IMR-90 (cell line): ENCODE data around the gene LCP1. TPM values are rescaled to one million over a fixed set of nuclear protein-coding genes. Genes with fewer than 3 reads are reported as not detected.

Source experiments
- ATAC-seq: fragments of 200-7000 bp; cut with Tn5 transposase; 2 replicates; pipeline ENCODE4 v1.9.1; 2020; ENCODE audit warnings: low read depth, mild to moderate bottlenecking, moderate library complexity
- BruUV-seq: library from RNA; stranded (reverse); fragments of 400-500 nt; replicated peaks from 2 replicates; lab custom pipeline; 2021; lab: Mats Ljungman, UMichigan
- CTCF ChIA-PET: fragments of 300-600 bp; formaldehyde crosslinking; extraction: SDS; loops from one replicate; lab custom pipeline; 2021; ENCODE audit warnings: antibody characterized with exemption; lab: Yijun Ruan, JAX
- POLR2A ChIA-PET: fragments of 300-600 bp; sonication (Branson Sonifier 250); formaldehyde crosslinking; loops from one replicate; lab custom pipeline; 2022; ENCODE audit warnings: antibody characterized with exemption; ENCODE audit not compliant: unreplicated experiment; lab: Charles Lee
- DNase-seq: peaks from one replicate; pipeline ENCODE4 v3.0.0; 2013
- H2AFZ ChIP-seq: replicated peaks from 2 replicates; pipeline ENCODE3; 2013; ENCODE audit warnings: low read length, mild to moderate bottlenecking; ENCODE audit not compliant: poor library complexity
- H2AK5ac ChIP-seq: 2 replicates; pipeline ENCODE4 v1.6.1; 2013; ENCODE audit warnings: low read depth, low read length, inconsistent platforms
- H2AK9ac ChIP-seq: replicated peaks from 2 replicates; pipeline ENCODE3; 2013; ENCODE audit warnings: mild to moderate bottlenecking, low read depth, low read length, moderate library complexity; ENCODE audit not compliant: poor library complexity
- H2BK120ac ChIP-seq: 2 replicates; pipeline ENCODE4 v1.6.1; 2013; ENCODE audit warnings: low read depth, low read length, inconsistent platforms
- H2BK15ac ChIP-seq: 3 replicates; pipeline ENCODE4 v1.6.1; 2013; ENCODE audit warnings: low read depth, low read length, inconsistent platforms
- H2BK20ac ChIP-seq: 2 replicates; pipeline ENCODE4 v1.6.1; 2013; ENCODE audit warnings: low read depth, mild to moderate bottlenecking, inconsistent platforms, low read length, moderate library complexity
- H2BK5ac ChIP-seq: 2 replicates; pipeline ENCODE4 v1.6.1; 2013; ENCODE audit warnings: mild to moderate bottlenecking, low read depth, low read length, inconsistent platforms; ENCODE audit not compliant: poor library complexity, severe bottlenecking
- H3K14ac ChIP-seq: replicated peaks from 2 replicates; pipeline ENCODE4 v1.6.1; 2013; ENCODE audit warnings: low read depth, low read length, inconsistent platforms
- H3K18ac ChIP-seq: 2 replicates; pipeline ENCODE4 v1.6.1; 2013; ENCODE audit warnings: low read depth, low read length, control low read depth
- H3K23ac ChIP-seq: 2 replicates; pipeline ENCODE4 v1.6.1; 2013; ENCODE audit warnings: low read depth, low read length, inconsistent platforms
- H3K27ac ChIP-seq: 2 replicates; pipeline ENCODE4 v1.5.1; 2013; ENCODE audit warnings: mild to moderate bottlenecking, control low read depth, low read length; ENCODE audit not compliant: insufficient read depth
- H3K27me3 ChIP-seq: 2 replicates; pipeline ENCODE4 v1.6.1; 2013; ENCODE audit warnings: low read length; ENCODE audit not compliant: control insufficient read depth, insufficient read depth
- H3K36me3 ChIP-seq: 2 replicates; pipeline ENCODE4 v1.6.1; 2013; ENCODE audit warnings: low read length, mixed read lengths; ENCODE audit not compliant: control insufficient read depth, insufficient read depth
- H3K4ac ChIP-seq: 2 replicates; pipeline ENCODE4 v1.6.1; 2013; ENCODE audit warnings: low read depth, low read length, inconsistent platforms
- H3K4me1 ChIP-seq: 2 replicates; pipeline ENCODE4 v1.6.1; 2013; ENCODE audit warnings: low read length, mixed read lengths; ENCODE audit not compliant: control insufficient read depth, insufficient read depth
- H3K4me2 ChIP-seq: 2 replicates; pipeline ENCODE4 v1.6.1; 2013; ENCODE audit warnings: low read depth, mild to moderate bottlenecking, control low read depth, low read length, moderate library complexity
- H3K4me3 ChIP-seq: 2 replicates; pipeline ENCODE4 v1.5.1; 2013; ENCODE audit warnings: low read depth, mild to moderate bottlenecking, control low read depth, low read length, moderate library complexity; ENCODE audit not compliant: insufficient read depth
- H3K56ac ChIP-seq: 2 replicates; pipeline ENCODE4 v1.6.1; 2013; ENCODE audit warnings: low read length, inconsistent platforms; ENCODE audit not compliant: insufficient read depth; ENCODE audit errors: extremely low read depth
- H3K79me1 ChIP-seq, 2 experiments: 2 replicates each; pipeline ENCODE4 v1.6.1; 2013; ENCODE audit warnings: low read length in 2 of 2, inconsistent platforms in 1 of 2, low read depth in 1 of 2
- H3K9ac ChIP-seq: 2 replicates; pipeline ENCODE4 v1.6.1; 2013; ENCODE audit warnings: low read depth, low read length, control low read depth
- H3K9me1 ChIP-seq: 2 replicates; pipeline ENCODE4 v1.6.1; 2013; ENCODE audit warnings: low read length, inconsistent platforms; ENCODE audit not compliant: insufficient read depth
- H3K9me3 ChIP-seq: 2 replicates; pipeline ENCODE4 v1.6.1; 2013; ENCODE audit warnings: low read length; ENCODE audit not compliant: control insufficient read depth, insufficient read depth
- H4K20me1 ChIP-seq: 2 replicates; pipeline ENCODE4 v1.6.1; 2013; ENCODE audit warnings: low read length, inconsistent platforms; ENCODE audit not compliant: insufficient read depth
- H4K5ac ChIP-seq: 2 replicates; pipeline ENCODE4 v1.6.1; 2013; ENCODE audit warnings: mild to moderate bottlenecking, low read depth, low read length, control low read depth
- H4K8ac ChIP-seq, 2 experiments: 2 replicates each; pipeline ENCODE4 v1.6.1; 2013; ENCODE audit warnings: low read depth in 2 of 2, low read length in 2 of 2, control low read depth in 1 of 2, inconsistent platforms in 1 of 2
- H4K91ac ChIP-seq: 2 replicates; pipeline ENCODE4 v1.6.1; 2013; ENCODE audit warnings: low read depth, low read length, inconsistent platforms; ENCODE audit not compliant: insufficient read depth
- MAFK ChIP-seq: IDR thresholded peaks from 2 replicates; pipeline ENCODE4 v1.6.1; 2012; ENCODE audit warnings: low read depth, low read length, improper control_type of control experiment
- MXI1 ChIP-seq: IDR thresholded peaks from 2 replicates; pipeline ENCODE4 v1.6.1; 2012; ENCODE audit warnings: low read depth, mild to moderate bottlenecking, low read length, moderate library complexity, borderline replicate concordance
- NFE2L2 ChIP-seq: fragments of 150-350 bp; IDR thresholded peaks from 2 replicates; pipeline ENCODE4 v1.6.1; 2016; ENCODE audit warnings: low read depth, mild to moderate bottlenecking, low read length
- RAD21 ChIP-seq: IDR thresholded peaks from 2 replicates; pipeline ENCODE4 v1.6.1; 2012; ENCODE audit warnings: low read length, improper control_type of control experiment
- RCOR1 ChIP-seq: IDR thresholded peaks from 2 replicates; pipeline ENCODE4 v1.6.1; 2012; ENCODE audit warnings: mild to moderate bottlenecking, low read length, improper control_type of control experiment; ENCODE audit not compliant: insufficient replicate concordance
- SMC3 ChIP-seq: fragments of 150-350 bp; IDR thresholded peaks from 2 replicates; pipeline ENCODE4 v1.6.1; 2016; ENCODE audit warnings: low read depth, mild to moderate bottlenecking, antibody characterized with exemption, low read length, moderate library complexity
- WGBS, 2 experiments: methylation state at CpG; one replicate each; pipeline versions ENCODE4 v1.1.5 to v1.1.7; 2013; ENCODE audit warnings: missing lambda C conversion rate in 2 of 2; ENCODE audit not compliant: insufficient read length in 1 of 2; ENCODE audit errors: extremely low coverage in 2 of 2; 5-methylcytosine and 5-hydroxymethylcytosine counted together
- dilution Hi-C: fragments of 300-500 bp; cut with HindIII; formaldehyde crosslinking; loops from one replicate; pipeline ENCODE4 v1.14.3; 2018; ENCODE audit warnings: low sequenced_read_pairs; ENCODE audit not compliant: unreplicated experiment
- in situ Hi-C: fragments of 300-500 bp; cut with MboI; formaldehyde crosslinking; loops from 3 replicates; pipeline ENCODE4 v1.14.3; 2019; ENCODE audit warnings: low sequenced_read_pairs, inconsistent platforms, mixed read lengths
- intact Hi-C: fragments of 100-400 bp; cut with micrococcal nuclease; formaldehyde crosslinking; loops from 2 replicates; pipeline ENCODE4 v1.10.0; 2022
- polyA plus RNA-seq, 3 experiments: library from polyadenylated mRNA; depleted of rRNA; stranded (reverse); fragments of >200 nt; gene quantifications; 2 replicates each; pipeline ENCODE4 v1.2.3, GENCODE V29; 2012; ENCODE audit warnings: low replicate concordance in 1 of 3
- total RNA-seq: library from RNA; depleted of rRNA; stranded (reverse); fragments of >200 nt; gene quantifications from 2 replicates; pipeline ENCODE4 v1.2.3, GENCODE V29; 2012

LCP1 gene
- total and polyA plus RNA-seq, 2 of the 4 experiments (the other 2 are of a cell fraction), result not detected

DNA sequence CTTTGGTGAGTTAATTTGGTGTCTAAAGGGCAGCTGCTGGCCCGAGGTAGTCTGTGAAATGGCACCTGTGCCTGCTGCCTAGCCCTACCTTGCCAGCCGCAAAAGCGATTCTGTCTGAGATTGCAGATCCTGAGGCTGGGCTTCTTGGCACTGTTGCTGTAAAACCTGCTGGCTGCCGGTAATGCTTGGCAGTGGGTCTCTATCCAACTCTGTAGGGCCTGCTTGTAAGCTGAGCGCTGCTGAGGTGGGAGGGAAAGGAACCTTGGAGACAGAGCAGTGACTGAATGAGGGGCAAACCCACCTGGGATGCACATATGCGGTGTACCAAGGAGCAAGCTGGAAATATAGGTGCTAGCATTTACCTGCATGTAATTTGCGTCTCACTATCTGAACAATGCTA is 11.7 kb downstream of the LCP1 start:
- intact Hi-C loops (no loop called here), in situ Hi-C loops (no loop called here), dilution Hi-C loops (no loop called here)
- Histone ChIP-seq H3K4me1 (no peaks in the 10 kb centered on the region), H3K27ac (no peak overlapping the region), H3K9me1 (no peaks in the 10 kb centered on the region), H3K4ac (no peak overlapping the region), H3K79me1 (no peaks in the 10 kb centered on the region), H3K9me3 (no peaks in the 10 kb centered on the region), H2BK5ac (no peak overlapping the region), H3K36me3 (no peaks in the 10 kb centered on the region), H2AK9ac (no peak overlapping the region), H3K14ac (no peak overlapping the region), H2AK5ac (no peak overlapping the region), H4K8ac (no peak overlapping the region), H3K18ac (no peak overlapping the region), H3K4me2 (no peak overlapping the region), H3K56ac (no peak overlapping the region), H4K20me1 (no peaks in the 10 kb centered on the region), H4K5ac (no peak overlapping the region), H4K91ac (no peak overlapping the region), H3K27me3 (peaks cover 2% of the 10 kb centered on the region), H3K23ac (no peak overlapping the region), H3K4me3 (no peak overlapping the region), H2BK120ac (no peak overlapping the region), H2BK20ac (no peak overlapping the region), H2BK15ac (no peak overlapping the region), H2AFZ (no peak overlapping the region), H3K9ac (no peak overlapping the region)
- POLR2A ChIA-PET, result no interaction called here
- no peak for ATAC-seq
- 69% methylated on average over 3 of the region's 7 CpGs; no CpG with 5 or more reads in 1 of the 2 experiments for WGBS, 2 experiments
- no TSS peak for BruUV-seq
- CTCF ChIA-PET, result no interaction called here
- TF ChIP-seq MXI1, result no peak
- TF ChIP-seq NFE2L2, result no peak
- no peak for TF ChIP-seq MAFK
- TF ChIP-seq SMC3, result no peak
- TF ChIP-seq RCOR1, result no peak
- TF ChIP-seq RAD21, result no peak
- no peak for DNase-seq
